WI38 (cell line): ENCODE measurements around the gene ABCA4.
"Not testable (repeated sequence)": the region's sequence is repeated elsewhere in the genome, so short reads cannot be mapped to it uniquely, and the experiment has no call there.

Experiments
- H3K4me3 ChIP-seq: 2 replicates; pipeline ENCODE4 v1.5.1; 2011; ENCODE audit warnings: low read depth, mild to moderate bottlenecking, control low read depth, low read length
- TF ChIP-seq, protein P1 (sequence below): IDR thresholded peaks from 2 replicates; pipeline ENCODE4 v1.5.1; 2012; ENCODE audit warnings: low read depth, mild to moderate bottlenecking, control low read depth, low read length

Gene ABCA4

GRCh38 chr1:94153133-94153532, 32.2 kb upstream of the ABCA4 start:
- TF ChIP-seq, protein P1, sequence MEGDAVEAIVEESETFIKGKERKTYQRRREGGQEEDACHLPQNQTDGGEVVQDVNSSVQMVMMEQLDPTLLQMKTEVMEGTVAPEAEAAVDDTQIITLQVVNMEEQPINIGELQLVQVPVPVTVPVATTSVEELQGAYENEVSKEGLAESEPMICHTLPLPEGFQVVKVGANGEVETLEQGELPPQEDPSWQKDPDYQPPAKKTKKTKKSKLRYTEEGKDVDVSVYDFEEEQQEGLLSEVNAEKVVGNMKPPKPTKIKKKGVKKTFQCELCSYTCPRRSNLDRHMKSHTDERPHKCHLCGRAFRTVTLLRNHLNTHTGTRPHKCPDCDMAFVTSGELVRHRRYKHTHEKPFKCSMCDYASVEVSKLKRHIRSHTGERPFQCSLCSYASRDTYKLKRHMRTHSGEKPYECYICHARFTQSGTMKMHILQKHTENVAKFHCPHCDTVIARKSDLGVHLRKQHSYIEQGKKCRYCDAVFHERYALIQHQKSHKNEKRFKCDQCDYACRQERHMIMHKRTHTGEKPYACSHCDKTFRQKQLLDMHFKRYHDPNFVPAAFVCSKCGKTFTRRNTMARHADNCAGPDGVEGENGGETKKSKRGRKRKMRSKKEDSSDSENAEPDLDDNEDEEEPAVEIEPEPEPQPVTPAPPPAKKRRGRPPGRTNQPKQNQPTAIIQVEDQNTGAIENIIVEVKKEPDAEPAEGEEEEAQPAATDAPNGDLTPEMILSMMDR: no peak
- no peak overlapping the region for H3K4me3 ChIP-seq

GRCh38 chr1:94149166-94149565, 28.2 kb upstream of the ABCA4 start:
- H3K4me3 ChIP-seq: not testable (repeated sequence)

DNA sequence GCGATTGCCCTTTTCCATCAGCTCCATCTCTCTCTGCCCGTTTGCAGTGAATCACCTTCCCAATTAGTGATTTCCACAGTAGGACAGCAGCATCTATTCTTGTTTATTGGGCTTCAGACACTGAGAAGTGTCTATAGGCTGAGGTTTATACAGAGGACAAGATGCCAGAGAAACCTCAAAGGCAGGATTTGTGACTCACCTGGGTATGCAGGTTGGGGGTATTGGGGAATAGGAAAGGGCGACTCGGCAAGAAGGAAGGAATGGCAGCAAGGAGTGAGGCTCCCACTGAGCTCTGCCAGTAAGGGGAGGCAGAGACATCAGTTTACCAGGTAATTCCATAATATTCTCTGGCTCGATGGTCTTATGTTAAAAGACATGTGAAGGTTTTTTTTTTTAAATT, 25.3 kb upstream of the ABCA4 start:
- H3K4me3 ChIP-seq: no peak overlapping the region
- TF ChIP-seq, protein P1: no peak

DNA sequence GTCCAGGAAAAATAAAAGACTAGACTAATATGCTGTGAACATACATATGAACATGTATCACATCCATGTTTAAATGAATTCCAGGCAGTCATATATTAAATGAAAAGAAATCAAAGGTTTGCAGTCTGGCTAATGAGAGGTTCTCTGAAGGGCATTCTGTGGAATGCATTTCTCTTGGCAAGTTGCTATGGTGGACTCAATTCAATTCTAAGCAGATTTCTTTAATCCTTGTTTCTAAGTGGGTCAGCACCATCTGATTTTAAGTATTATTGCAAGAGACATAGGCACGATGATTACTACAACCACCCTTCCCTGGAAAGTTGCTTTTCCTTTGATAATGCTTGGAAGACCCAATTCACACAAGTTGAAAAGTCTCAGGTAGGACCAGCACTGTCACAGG, 23.9 kb upstream of the ABCA4 start:
- TF ChIP-seq, protein P1: no peak
- H3K4me3 ChIP-seq: no peak overlapping the region

- no peak overlapping the region for H3K4me3 ChIP-seq
- TF ChIP-seq, protein P1: no peak
These were observed 22.8 kb upstream of the ABCA4 start for GRCh38 chr1:94143809-94144176.

DNA sequence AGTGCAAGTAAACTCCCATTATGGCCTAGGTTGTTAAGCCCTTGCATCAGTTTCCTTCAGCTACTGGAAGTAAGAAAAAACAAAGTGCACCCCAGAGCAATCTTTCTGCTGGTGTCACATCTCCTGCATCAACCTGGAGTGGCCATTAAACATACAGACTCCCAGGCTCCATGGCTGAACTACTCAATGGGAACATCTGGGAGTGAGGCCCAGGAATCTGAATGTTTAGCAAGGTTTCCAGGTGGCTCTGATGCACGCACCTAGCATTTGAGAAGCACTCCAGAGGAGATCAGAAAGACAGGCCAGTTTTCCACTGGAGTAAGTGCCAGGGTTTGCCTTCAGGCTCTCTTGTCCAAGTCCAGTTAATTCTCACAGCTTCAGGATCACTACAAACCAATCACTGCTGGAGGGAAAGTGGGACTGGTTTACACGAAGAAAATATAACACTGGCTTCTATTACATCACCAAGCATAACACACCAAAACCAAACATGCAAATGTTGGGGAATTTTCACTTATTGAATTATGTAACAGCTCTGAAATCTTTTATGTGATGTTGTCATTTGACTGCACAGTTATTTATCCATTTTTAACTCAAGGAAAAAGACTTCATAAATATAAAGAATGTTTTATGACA, 22.3 kb upstream of the ABCA4 start:
- H3K4me3 ChIP-seq: no peak overlapping the region

DNA sequence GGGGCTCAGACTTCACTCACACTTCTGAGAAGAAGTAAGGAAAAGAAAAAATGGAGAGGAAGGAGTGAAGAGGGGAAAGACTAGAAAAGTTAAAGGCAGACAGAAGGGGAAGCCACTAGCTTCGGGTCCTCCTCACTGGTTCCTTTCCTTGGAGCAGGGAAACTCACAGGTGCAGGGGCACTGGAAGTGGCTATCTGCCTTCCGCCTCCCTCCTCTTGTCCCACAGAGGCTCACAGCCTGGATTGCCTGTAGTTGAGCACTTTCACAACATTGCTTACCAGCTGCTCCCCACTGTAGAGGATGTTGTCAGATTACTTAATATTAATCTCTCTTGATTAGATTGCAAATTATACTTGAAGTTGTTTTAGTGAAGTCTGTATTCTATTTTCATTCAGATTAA, 21.6 kb upstream of the ABCA4 start:
- TF ChIP-seq, protein P1: no peak
- H3K4me3 ChIP-seq: no peak overlapping the region

More for the DNA sequence above, 22.3 kb upstream of the ABCA4 start:
- TF ChIP-seq, protein P1: no peak

GRCh38 chr1:94142022-94142421, 21.1 kb upstream of the ABCA4 start:
- H3K4me3 ChIP-seq: no peak overlapping the region
- TF ChIP-seq, protein P1: no peak
